IMR-90 (cell line): Measurements from ENCODE around the gene CTDSPL.

ENCODE experiments used
- BHLHE40 ChIP-seq: fragments of 150-350 bp; IDR thresholded peaks from 2 replicates; pipeline ENCODE4 v1.6.1; 2016; ENCODE audit warnings: mild to moderate bottlenecking, low read depth, low read length
- CEBPB ChIP-seq: IDR thresholded peaks from 2 replicates; pipeline ENCODE4 v1.6.1; 2012; ENCODE audit warnings: low read depth, low read length, improper control_type of control experiment
- CHD1 ChIP-seq: IDR thresholded peaks from 2 replicates; pipeline ENCODE4 v1.6.1; 2012; ENCODE audit warnings: low read depth, low read length, improper control_type of control experiment
- CTCF ChIP-seq: conservative IDR thresholded peaks from 2 replicates; pipeline ENCODE4 v1.5.1; 2012; ENCODE audit warnings: mild to moderate bottlenecking, low read depth, low read length, improper control_type of control experiment
- MAFK ChIP-seq: IDR thresholded peaks from 2 replicates; pipeline ENCODE4 v1.6.1; 2012; ENCODE audit warnings: low read depth, low read length, improper control_type of control experiment
- MAZ ChIP-seq: IDR thresholded peaks from 2 replicates; pipeline ENCODE4 v1.6.1; 2012; ENCODE audit warnings: low read depth, mild to moderate bottlenecking, low read length, improper control_type of control experiment, moderate library complexity, borderline replicate concordance
- MXI1 ChIP-seq: IDR thresholded peaks from 2 replicates; pipeline ENCODE4 v1.6.1; 2012; ENCODE audit warnings: low read depth, mild to moderate bottlenecking, low read length, moderate library complexity, borderline replicate concordance
- NFE2L2 ChIP-seq: fragments of 150-350 bp; IDR thresholded peaks from 2 replicates; pipeline ENCODE4 v1.6.1; 2016; ENCODE audit warnings: low read depth, mild to moderate bottlenecking, low read length
- POLR2A ChIP-seq: IDR thresholded peaks from 2 replicates; pipeline ENCODE4 v1.6.1; 2012; ENCODE audit warnings: mild to moderate bottlenecking, low read depth, low read length
- RAD21 ChIP-seq: IDR thresholded peaks from 2 replicates; pipeline ENCODE4 v1.6.1; 2012; ENCODE audit warnings: low read length, improper control_type of control experiment
- RCOR1 ChIP-seq: IDR thresholded peaks from 2 replicates; pipeline ENCODE4 v1.6.1; 2012; ENCODE audit warnings: mild to moderate bottlenecking, low read length, improper control_type of control experiment; ENCODE audit not compliant: insufficient replicate concordance
- RFX5 ChIP-seq: IDR thresholded peaks from 2 replicates; pipeline ENCODE4 v1.8.0; 2012; ENCODE audit warnings: low read depth, mild to moderate bottlenecking, low read length, moderate library complexity
- SMC3 ChIP-seq: fragments of 150-350 bp; IDR thresholded peaks from 2 replicates; pipeline ENCODE4 v1.6.1; 2016; ENCODE audit warnings: low read depth, mild to moderate bottlenecking, antibody characterized with exemption, low read length, moderate library complexity
- TF ChIP-seq, protein P1 (sequence below): fragments of 150-350 bp; IDR thresholded peaks from 2 replicates; pipeline ENCODE4 v1.6.1; 2016; ENCODE audit warnings: low read depth, mild to moderate bottlenecking, low read length, moderate library complexity, borderline replicate concordance

- no peak for TF ChIP-seq RFX5
- no peak for TF ChIP-seq CTCF
- no peak for TF ChIP-seq POLR2A
- TF ChIP-seq RAD21 = no peak
- no peak for TF ChIP-seq MAZ
- no peak for TF ChIP-seq CEBPB
- no peak for TF ChIP-seq MXI1
- TF ChIP-seq RCOR1 = no peak
- TF ChIP-seq CHD1 = no peak
- TF ChIP-seq NFE2L2 = no peak
- no peak for TF ChIP-seq MAFK
- TF ChIP-seq SMC3 = no peak
- TF ChIP-seq, protein P1, sequence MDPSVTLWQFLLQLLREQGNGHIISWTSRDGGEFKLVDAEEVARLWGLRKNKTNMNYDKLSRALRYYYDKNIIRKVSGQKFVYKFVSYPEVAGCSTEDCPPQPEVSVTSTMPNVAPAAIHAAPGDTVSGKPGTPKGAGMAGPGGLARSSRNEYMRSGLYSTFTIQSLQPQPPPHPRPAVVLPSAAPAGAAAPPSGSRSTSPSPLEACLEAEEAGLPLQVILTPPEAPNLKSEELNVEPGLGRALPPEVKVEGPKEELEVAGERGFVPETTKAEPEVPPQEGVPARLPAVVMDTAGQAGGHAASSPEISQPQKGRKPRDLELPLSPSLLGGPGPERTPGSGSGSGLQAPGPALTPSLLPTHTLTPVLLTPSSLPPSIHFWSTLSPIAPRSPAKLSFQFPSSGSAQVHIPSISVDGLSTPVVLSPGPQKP = no peak
- TF ChIP-seq BHLHE40 = no peak
Measured at GRCh38 chr3:38021196-38021595, 159.5 kb downstream of the CTDSPL start.
